ENCODE data around the gene ANKRD40CL. TPM values are rescaled to one million over a fixed set of nuclear protein-coding genes. Genes with fewer than 3 reads are reported as not detected.

The ANKRD40CL gene
- total RNA-seq, 1 experiment from 2014 or later, result not detected

GRCh38 chr17:50794361-50794760, 27.0 kb upstream of the ANKRD40CL start:
- no peaks in the 10 kb centered on the region for H3K27me3 ChIP-seq (ENCODE audit: insufficient read depth, low read length)
- no CpG with 5 or more reads among the region's 6 CpGs for WGBS (ENCODE audit: extremely low coverage, insufficient read length, low lambda C conversion rate)

More at GRCh38 chr17:50794361-50794760, 27.0 kb upstream of the ANKRD40CL start:
- Mint-ChIP-seq H3K4me1 (peaks cover 21 to 29% of the 10 kb centered on the region in 2 experiments), H3K9me3 (no peaks in the 10 kb centered on the region; a peak in 1 of 5 replicates), H3K27ac (peak overlapping the region in 1 of 3 experiments; percentile 54; a peak in 1 of 7 replicates), H3K4me3 (no peak overlapping the region), H3K27me3 (ENCODE audit: low read depth) (no peaks in the 10 kb centered on the region), H3K36me3 (ENCODE audit: insufficient read depth in 1 of 3, low read depth in 3 of 3) (no peaks in the 10 kb centered on the region; a peak in 1 of 7 replicates)
- H3K4me1 ChIP-seq (ENCODE audit: insufficient read depth, low read length), result 0 out of 2 replicates have a peak, but pooled peaks cover 4% of the 10 kb centered on the region
- no peak overlapping the region for H3K56ac ChIP-seq (ENCODE audit: insufficient read length, low read depth, low read length)
- no peak for DNase-seq
- no peak overlapping the region for H3K27ac ChIP-seq (ENCODE audit: insufficient read length, low read depth, low read length)
- no peaks in the 10 kb centered on the region for H4K20me1 ChIP-seq (ENCODE audit: control insufficient read depth, insufficient read depth, insufficient read length)
- H3K79me2 ChIP-seq (ENCODE audit: insufficient read depth, low read length), result no peaks in the 10 kb centered on the region
- H3K14ac ChIP-seq (ENCODE audit: insufficient read depth, low read length), result no peak overlapping the region
- H4K91ac ChIP-seq (ENCODE audit: insufficient read length, low read depth, low read length), result no peak overlapping the region
- no peak overlapping the region for H2BK5ac ChIP-seq (ENCODE audit: insufficient read length, low read length)
- no peak overlapping the region for H2AFZ ChIP-seq (ENCODE audit: low read length)
- no peak for TF ChIP-seq CTCF (conservative IDR thresholded peaks at IDR 0.05)
- H3K4ac ChIP-seq (ENCODE audit: low read depth, low read length), result no peak overlapping the region
- no peak overlapping the region for H3K18ac ChIP-seq (ENCODE audit: insufficient read length, low read depth, low read length)
- no peaks in the 10 kb centered on the region for H3K9me3 ChIP-seq (ENCODE audit: control insufficient read depth, low read depth, low read length)
- H3T11ph ChIP-seq (ENCODE audit: low read length), result no peak overlapping the region
- no peak overlapping the region for H2AK5ac ChIP-seq (ENCODE audit: insufficient read length, low read length)
- H3K23ac ChIP-seq (ENCODE audit: insufficient read length, low read depth, low read length), result no peak overlapping the region
- H2BK12ac ChIP-seq (ENCODE audit: insufficient read length, low read depth, low read length), result no peak overlapping the region
- no peak overlapping the region for H4K8ac ChIP-seq (replicated peaks; ENCODE audit: insufficient read length, low read depth, low read length)
- H2BK15ac ChIP-seq (ENCODE audit: low read depth, low read length), result no peak overlapping the region
- H3K9ac ChIP-seq (ENCODE audit: extremely low read depth, insufficient read length, low read length), result no peak overlapping the region
- H3K4me2 ChIP-seq (ENCODE audit: insufficient read depth, insufficient read length, low read length), result no peak overlapping the region
- H4K5ac ChIP-seq (ENCODE audit: insufficient read length, low read depth, low read length), result no peak overlapping the region
- H2BK20ac ChIP-seq (ENCODE audit: low read depth, low read length, poor library complexity, severe bottlenecking), result no peak overlapping the region
- H3K23me2 ChIP-seq (ENCODE audit: insufficient read length, low read depth, low read length, poor library complexity, severe bottlenecking), result no peaks in the 10 kb centered on the region
- H2BK120ac ChIP-seq (ENCODE audit: low read depth, low read length, poor library complexity, severe bottlenecking), result no peak overlapping the region
- no peaks in the 10 kb centered on the region for H3K79me1 ChIP-seq (ENCODE audit: insufficient read depth, low read depth, low read length, poor library complexity, severe bottlenecking)

Measured in H9 (cell line).